NCI-H1417 treated with DMSO at 0.1 percent for 48 hours (cell line): ENCODE results near the gene HTRA2.
"Not testable (repeated sequence)": the region's sequence is repeated elsewhere in the genome, so short reads cannot be mapped to it uniquely, and the experiment has no call there.

ENCODE experiments used
- DNase-seq: peaks from one replicate; lab custom pipeline; 2025; lab: John Stamatoyannopoulos, UW

Gene HTRA2

DNA sequence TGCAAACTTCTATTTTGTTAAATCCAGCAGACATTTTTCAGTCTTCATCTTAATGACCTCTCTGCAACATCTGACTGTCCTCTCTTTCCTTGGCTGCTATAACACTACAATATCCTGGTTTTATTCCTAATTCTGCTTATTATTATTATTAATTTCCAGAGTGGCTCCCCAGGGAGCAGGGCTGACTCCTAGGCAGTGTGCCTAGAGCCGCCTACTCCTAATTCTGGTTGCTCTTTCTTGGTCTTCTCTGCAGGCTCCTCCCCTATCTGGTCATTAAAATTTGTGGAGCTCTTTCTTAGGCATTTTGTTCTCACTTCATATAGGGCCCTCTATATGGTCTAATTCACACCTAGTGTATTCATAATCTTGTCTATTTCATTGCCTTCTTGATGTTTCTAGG lies 13.2 kb downstream of the HTRA2 start:
- DNase-seq, result no peak

DNA sequence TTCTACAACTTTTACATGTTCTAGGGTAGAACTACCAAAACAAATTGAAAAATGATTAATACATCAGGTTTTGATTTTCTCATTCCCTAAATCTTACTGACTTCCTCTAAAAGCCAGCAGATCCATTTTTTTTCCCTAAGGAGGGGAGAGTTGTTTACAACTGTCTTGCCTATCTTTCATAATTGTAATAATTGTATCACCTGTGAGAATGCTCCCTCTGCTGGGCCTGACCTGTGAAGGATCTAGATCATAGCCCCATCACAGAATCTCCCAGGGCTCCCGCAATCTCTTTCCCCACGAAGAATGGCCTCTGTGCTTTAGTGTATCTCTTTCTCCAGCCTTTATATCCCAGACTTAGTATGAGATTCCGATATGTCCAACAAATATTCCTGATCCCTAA lies 14.9 kb downstream of the HTRA2 start:
- DNase-seq, result no peak

DNA sequence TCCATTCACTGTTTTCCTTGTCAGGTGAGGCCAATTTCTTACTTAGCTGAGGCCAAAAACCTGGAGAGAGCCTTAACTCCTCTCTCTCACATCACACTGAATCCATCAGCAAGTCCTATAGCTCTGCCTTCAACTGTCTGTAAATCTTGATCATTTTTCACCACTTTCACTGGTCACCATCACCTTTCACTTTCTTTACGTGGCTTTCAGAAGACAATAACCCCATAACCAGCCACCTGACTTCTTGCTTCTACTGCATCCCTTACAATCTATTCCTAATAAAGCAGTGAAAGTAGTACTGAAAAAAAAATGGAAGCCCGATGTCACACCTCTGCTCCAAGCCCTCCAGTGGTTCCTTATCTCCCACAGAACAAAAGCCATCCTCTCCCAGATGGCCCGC lies 16.3 kb downstream of the HTRA2 start:
- no peak for DNase-seq

GRCh38 chr2:74548285-74548899 lies 18.7 kb downstream of the HTRA2 start:
- DNase-seq, result no peak

GRCh38 chr2:74548900-74549826 lies 19.4 kb downstream of the HTRA2 start:
- no peak for DNase-seq

GRCh38 chr2:74550231-74550630 lies 20.5 kb downstream of the HTRA2 start:
- DNase-seq, result no peak

DNA sequence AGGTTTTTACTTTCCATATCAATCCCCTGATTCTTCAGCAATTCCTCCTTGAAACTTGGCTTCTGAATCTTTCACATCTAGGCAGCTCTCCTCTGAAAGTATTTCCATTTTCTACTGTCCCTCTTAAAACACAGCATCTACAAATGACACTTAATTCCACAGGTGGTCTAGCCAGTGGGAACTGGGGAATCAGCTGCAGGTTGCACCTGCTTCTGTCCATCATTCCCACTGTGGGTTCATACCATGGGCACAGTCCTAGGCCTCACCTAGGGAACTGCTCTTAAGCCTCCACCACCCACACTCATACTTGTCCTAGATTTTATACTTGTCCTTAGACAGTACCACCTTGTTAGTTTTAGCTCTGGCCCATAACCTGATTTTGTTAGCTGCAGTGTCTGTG lies 21.8 kb downstream of the HTRA2 start:
- DNase-seq, result no peak

DNA sequence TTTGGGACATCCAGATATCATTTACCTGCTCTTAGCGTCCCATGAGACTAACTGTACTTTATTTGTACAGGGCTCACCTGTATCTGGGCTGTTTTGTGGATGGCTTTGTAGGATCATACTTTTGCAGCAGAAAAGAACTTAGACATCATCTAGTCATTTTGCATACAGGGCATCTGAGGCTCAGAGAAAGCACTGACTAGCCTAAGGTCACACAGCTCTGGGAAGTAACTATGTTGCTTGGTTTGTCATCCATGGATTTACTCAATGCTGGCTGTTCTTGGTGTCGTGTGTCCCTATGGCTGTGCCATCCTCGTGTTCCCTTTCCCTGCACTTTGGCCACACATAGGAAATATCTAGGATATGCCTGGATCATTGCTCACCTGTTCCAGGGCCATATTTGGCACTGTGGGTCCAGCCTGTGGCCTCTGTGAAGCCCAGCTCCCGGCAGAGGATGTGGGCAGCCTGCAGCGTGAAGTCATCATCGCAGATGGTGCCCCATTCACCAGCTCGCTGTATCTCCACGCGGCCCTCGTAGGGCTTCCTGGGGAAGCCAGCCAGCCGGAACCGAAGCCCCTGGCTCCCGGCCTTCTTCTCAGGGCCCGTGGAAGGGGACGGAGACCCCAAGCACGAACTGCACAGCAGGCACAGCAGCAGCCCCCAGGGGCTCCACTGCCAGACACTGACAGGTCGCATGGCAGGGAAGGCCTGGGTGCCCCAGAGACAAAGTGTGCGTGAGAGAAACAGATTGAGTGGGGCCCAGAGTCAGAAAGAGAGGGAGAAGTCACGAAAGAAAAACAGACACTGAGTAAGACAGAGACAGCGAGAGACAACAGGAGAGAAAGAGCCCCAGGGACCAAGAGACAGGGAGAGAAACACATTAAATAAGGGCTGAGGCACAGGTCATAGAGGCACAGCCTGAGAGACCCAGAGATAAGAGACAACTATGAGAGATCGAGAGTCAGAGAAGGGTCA lies 22.5 kb downstream of the HTRA2 start:
- DNase-seq, result no peak

DNA sequence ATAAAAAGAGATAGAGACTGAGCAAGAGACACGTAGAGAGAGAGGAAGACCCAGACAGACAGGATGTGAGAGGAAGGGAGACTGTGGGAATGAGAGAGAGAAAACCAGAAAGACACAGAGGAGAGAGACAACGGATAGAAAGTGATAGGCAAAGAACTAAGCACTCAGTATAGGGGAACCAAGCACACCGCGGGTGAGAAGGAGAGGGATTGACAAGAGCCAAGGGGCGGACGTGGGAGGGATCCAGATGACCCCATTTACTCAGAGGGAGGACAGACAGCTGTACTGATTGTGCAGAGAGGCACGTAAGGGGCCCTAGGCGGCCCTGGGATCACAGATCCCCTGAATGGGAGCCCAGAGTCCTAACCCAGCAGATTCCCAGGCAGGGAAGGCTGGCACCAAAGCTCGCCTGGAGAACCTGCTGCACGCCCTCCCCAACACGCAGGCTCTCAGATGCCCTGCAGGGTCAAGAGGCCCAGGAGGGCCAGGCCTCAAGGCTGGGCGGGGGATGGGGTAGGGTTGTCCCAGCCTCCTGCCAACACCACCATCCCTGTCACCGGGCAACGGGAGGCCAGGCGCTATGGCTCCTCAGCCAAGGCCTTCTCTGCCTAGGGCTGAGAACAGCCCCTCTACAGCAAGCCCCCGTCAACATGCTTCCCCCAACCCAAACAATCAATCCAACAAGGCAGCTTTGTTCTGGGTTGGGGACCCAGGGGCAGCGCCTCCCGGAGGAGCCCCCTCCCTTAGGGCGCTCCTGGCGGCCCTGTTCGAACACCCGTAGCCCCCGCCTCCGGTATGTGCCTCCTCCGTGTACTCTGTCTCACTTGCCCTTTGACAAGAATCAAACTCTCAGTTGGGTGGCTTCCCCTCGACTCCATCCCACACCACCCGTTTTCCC lies 23.4 kb downstream of the HTRA2 start:
- no peak for DNase-seq

GRCh38 chr2:74553892-74554819 lies 24.4 kb downstream of the HTRA2 start, which contains the start of the genes DOK1 and LOXL3:
DOK1 (plus strand) TSS chr2:74554720; CDS start chr2:74554755, 35 bp downstream.
LOXL3 (minus strand) TSS chr2:74553942; CDS start chr2:74552634, 1,308 bp downstream.
- DNase-seq, result peak; percentile 45

GRCh38 chr2:74554820-74555531 lies 25.2 kb downstream of the HTRA2 start:
- DNase-seq, result no peak

GRCh38 chr2:74555610-74556103 lies 25.9 kb downstream of the HTRA2 start:
- no peak for DNase-seq

DNA sequence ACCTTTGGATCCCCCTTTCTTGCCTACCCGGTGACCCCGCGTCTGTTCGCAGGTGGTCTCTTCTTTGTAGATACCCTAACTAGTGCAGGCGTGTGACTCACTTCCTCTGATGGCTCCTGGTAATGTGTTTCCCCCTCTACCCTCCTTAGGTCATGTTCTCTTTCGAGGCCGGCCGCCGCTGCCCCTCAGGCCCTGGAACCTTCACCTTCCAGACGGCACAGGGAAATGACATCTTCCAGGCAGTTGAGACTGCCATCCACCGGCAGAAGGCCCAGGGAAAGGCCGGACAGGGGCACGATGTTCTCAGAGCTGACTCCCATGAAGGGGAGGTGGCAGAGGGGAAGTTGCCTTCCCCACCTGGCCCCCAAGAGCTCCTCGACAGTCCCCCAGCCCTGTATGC lies 26.4 kb downstream of the HTRA2 start:
- DNase-seq, result no peak

GRCh38 chr2:74556831-74557370 lies 27.2 kb downstream of the HTRA2 start:
- no peak for DNase-seq

DNA sequence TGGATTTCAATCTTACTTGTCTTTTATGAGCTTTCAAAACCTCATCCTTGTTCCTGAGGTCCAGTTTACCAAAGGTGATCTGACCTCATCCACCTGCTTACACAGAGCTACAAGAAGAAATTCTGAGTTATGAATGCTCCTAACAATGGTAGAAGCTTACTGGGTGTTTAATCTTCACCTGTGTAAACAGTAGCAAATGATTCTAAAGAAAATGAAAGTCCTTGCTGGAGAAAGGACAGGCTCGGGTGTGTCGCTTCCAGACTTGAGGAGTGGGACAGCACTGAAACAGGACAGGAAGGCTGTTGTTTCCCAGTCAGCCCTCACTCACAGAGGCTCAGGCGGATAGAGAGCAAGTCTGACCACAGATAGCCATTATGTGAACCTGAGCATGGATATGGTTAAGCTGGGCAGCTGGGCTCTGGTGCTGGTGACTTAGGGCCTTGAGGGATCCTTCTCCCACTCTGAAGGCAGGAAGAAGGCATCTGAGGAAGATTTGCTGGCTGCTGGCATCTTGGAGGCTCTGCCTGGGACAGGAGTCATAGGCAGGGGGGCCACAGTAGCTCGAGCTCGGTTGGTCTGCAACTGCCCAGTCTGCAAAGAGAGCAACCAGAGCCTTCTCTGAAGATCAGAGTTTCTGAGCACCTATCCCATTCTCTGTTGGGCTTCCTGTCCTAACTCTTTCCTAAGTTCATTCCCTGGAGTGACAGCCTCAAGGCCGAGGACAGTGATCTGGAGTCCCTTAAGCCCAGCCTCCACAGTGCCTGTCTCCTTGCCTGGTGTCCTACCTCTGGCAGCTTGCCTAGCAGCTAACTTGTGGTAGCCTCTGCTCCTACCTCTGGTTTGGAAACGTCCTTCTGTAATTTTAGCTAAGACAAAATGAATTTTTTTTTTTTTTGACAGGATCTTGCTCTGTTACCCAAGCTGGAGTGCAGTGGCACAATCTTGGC lies 28.8 kb downstream of the HTRA2 start:
- DNase-seq, result no peak

DNA sequence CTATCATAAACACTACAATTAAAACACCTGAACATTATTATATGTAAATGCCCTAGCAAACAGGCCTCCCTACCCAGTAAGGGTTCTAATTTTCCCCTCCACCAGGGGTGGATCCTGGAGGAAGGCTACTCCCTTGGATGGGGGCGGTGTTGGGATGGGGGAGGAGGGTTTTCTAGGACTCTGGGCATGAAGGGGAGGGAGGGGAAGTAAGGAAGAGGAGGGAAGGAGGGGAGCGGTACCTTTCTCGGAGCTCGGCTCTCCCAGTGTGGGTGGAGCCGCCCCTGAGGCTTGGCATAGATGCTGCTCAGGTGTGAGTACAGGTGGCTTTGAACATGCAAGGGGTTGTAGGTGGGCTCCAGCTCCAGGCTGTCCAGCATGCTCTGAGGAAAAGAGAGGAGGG lies 30.2 kb downstream of the HTRA2 start:
- no peak for DNase-seq

GRCh38 chr2:74560591-74560990 lies 30.9 kb downstream of the HTRA2 start:
- no peak for DNase-seq

DNA sequence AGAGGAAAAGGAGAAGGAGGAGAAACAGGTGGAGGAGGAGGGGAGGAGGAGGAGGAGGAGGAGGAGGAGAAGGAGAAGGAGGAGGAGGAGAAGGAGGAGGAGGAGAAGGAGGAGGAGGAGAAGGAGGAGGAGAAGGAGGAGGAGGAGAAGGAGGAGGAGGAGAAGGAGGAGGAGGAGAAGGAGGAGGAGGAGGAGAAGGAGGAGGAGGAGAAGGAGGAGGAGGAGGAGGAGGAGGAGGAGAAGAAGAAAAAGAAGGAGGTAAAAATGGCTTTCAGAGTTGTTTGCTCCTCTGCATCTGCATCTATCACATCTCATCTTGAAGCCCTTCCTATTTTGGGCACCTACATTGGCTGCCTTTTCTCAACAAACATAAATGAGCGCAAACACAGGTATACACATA lies 31.3 kb downstream of the HTRA2 start:
- not testable (repeated sequence) for DNase-seq
